HG03066 (cell line): ENCODE data around the gene SERPINE2.
"Not testable (repeated sequence)": the region's sequence is repeated elsewhere in the genome, so short reads cannot be mapped to it uniquely, and the experiment has no call there.

Experiments
- ATAC-seq: cut with Tn5 transposase; IDR thresholded peaks from one replicate; pipeline ENCODE4 v1.9.1; 2021; ENCODE audit warnings: low read depth; ENCODE audit not compliant: unreplicated experiment

Gene SERPINE2

GRCh38 chr2:223945755-223946154 lies 93.3 kb downstream of the SERPINE2 start:
- no peak for ATAC-seq

GRCh38 chr2:223944703-223945531 lies 94.2 kb downstream of the SERPINE2 start, which contains the start of gene WDFY1:
Gene WDFY1 (minus strand): TSS chr2:223945335. CDS start chr2:223945284, 51 bp downstream.
- peak; percentile 73 for ATAC-seq

GRCh38 chr2:223944166-223944702 lies 94.9 kb downstream of the SERPINE2 start:
- ATAC-seq = no peak

GRCh38 chr2:223943561-223944008 lies 95.5 kb downstream of the SERPINE2 start:
- ATAC-seq = no peak

GRCh38 chr2:223943135-223943534 lies 96.0 kb downstream of the SERPINE2 start:
- ATAC-seq = no peak

- peak; percentile 51 for ATAC-seq
Observed at GRCh38 chr2:223941579-223942277, 97.4 kb downstream of the SERPINE2 start.

- not testable (repeated sequence) for ATAC-seq
Observed at GRCh38 chr2:223939438-223939837, 99.6 kb downstream of the SERPINE2 start.

GRCh38 chr2:223937535-223937934 lies 101.6 kb downstream of the SERPINE2 start:
- no peak for ATAC-seq

GRCh38 chr2:223936862-223937326 lies 102.2 kb downstream of the SERPINE2 start:
- no peak for ATAC-seq

- ATAC-seq = no peak
Observed at GRCh38 chr2:223935459-223936125, 103.5 kb downstream of the SERPINE2 start.

GRCh38 chr2:223934870-223935269 lies 104.2 kb downstream of the SERPINE2 start:
- ATAC-seq = no peak

GRCh38 chr2:223932816-223933800 lies 106.0 kb downstream of the SERPINE2 start:
- ATAC-seq = no peak

- no peak for ATAC-seq
Observed at GRCh38 chr2:223930103-223930976, 108.7 kb downstream of the SERPINE2 start.

GRCh38 chr2:223929571-223930102 lies 109.4 kb downstream of the SERPINE2 start:
- ATAC-seq = no peak

GRCh38 chr2:223928113-223929006 lies 110.7 kb downstream of the SERPINE2 start:
- no peak for ATAC-seq

- no peak for ATAC-seq
Observed at GRCh38 chr2:223925106-223925505, 114.0 kb downstream of the SERPINE2 start.
